ENCODE results near the gene OSBPL3. TPM values are rescaled to one million over a fixed set of nuclear protein-coding genes. Genes with fewer than 3 reads are reported as not detected.

Gene OSBPL3
- total and polyA plus RNA-seq, 4 donors = 0.28 to 3.0 (median 1.1) TPM

DNA sequence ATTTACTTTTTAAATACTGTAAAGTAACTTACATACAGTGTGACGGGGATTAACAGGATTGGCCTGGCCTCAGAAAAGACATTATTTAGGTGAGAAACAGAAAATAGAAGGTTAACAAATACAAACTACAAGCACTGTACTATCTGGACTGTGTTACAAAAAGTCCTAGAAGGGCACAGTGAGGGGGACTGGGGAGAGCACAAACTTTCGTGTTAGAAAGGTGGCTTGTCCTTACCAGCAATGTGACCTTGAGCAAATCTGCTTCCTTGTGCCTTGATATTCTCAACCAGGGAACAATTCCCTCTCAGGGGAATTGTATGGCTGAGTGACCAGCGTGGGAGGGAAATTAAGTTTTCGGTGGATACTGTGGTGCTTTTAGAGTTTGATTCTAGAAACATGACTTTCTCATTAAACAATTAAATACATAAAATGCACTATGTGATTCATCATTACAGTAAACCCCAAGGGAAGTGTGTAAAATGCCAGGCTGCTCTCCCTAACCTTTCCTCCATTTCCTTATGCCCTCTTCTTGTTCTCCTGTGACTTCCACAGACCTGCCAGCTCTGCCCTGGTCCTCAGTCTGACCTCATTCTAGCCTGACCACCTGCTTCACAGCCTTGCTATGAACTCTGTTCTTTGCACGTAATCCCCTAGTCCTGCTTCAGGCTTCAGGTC, 57.7 kb downstream of the OSBPL3 start:
- Histone ChIP-seq H3K27ac (ENCODE audit: low read depth in 1 of 2, low read length in 2 of 2) (no peak overlapping the region), H3K4me1 (ENCODE audit: control insufficient read depth in 4 of 4, insufficient read depth in 4 of 4, low read length in 3 of 4) (no peaks in the 10 kb centered on the region), H3K27me3 (ENCODE audit: control insufficient read depth in 4 of 4, insufficient read depth in 4 of 4, low read length in 3 of 4) (peaks cover 0 to 3% (median 0%) of the 10 kb centered on the region in 4 donors), H3K4me3 (ENCODE audit: low read depth in 1 of 3, low read length in 3 of 3) (no peak overlapping the region), H3K9me3 (ENCODE audit: control insufficient read depth in 4 of 4, low read length in 3 of 4) (no peaks in the 10 kb centered on the region), H3K36me3 (ENCODE audit: control insufficient read depth in 4 of 4, insufficient read depth in 3 of 4, low read depth in 1 of 4, low read length in 3 of 4) (no peaks in the 10 kb centered on the region), H3K9ac (ENCODE audit: low read depth in 1 of 2, low read length in 2 of 2) (no peak overlapping the region)
- WGBS = 91% methylated on average over 5 of the region's 5 CpGs
- TF ChIP-seq GABPA (IDR thresholded peaks at IDR 0.05 in 1 of 2, conservative IDR thresholded peaks at IDR 0.05 in 1 of 2) = no peak
- no peak for TF ChIP-seq RXRA (IDR thresholded peaks at IDR 0.05)
- TF ChIP-seq SP1 (IDR thresholded peaks at IDR 0.05) = no peak
- no peak for TF ChIP-seq JUND (IDR thresholded peaks at IDR 0.05)
- no peak for DNase-seq (ENCODE audit: low spot score)

DNA sequence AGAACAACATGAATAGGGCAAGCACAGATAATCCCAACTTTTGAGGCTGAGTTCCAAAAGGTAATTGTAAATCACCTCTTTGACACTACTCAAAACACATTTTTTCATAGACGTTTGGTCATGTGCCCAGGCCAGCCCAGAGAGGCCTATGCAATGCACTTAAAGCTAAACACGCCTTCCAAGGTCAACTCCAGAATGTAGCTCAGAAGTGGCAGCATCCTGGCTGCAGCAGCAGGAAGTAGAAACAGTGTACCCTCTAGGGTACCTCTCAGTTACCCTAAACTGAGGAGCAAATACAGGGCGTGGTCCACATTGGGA, 58.7 kb downstream of the OSBPL3 start:
- no peak overlapping the region for H3K9ac ChIP-seq (ENCODE audit: low read depth in 1 of 2, low read length in 2 of 2)
- no peaks in the 10 kb centered on the region for H3K36me3 ChIP-seq (ENCODE audit: control insufficient read depth in 4 of 4, insufficient read depth in 3 of 4, low read depth in 1 of 4, low read length in 3 of 4)
- TF ChIP-seq JUND (IDR thresholded peaks at IDR 0.05) (no peak), SP1 (IDR thresholded peaks at IDR 0.05) (no peak), RXRA (IDR thresholded peaks at IDR 0.05) (no peak), EGR1 (IDR thresholded peaks at IDR 0.05; ENCODE audit: low read depth in 2 of 2) (no peak), FOXA1 (IDR thresholded peaks at IDR 0.05) (no peak), GABPA (IDR thresholded peaks at IDR 0.05 in 1 of 2, conservative IDR thresholded peaks at IDR 0.05 in 1 of 2) (no peak), TAF1 (conservative IDR thresholded peaks at IDR 0.05) (no peak), HNF4G (IDR thresholded peaks at IDR 0.05) (no peak), FOXA2 (IDR thresholded peaks at IDR 0.05) (no peak), NR2F2 (IDR thresholded peaks at IDR 0.05) (no peak), HNF4A (conservative IDR thresholded peaks at IDR 0.05) (no peak), RAD21 (IDR thresholded peaks at IDR 0.05) (no peak), YY1 (IDR thresholded peaks at IDR 0.05) (no peak)
- TF ChIP-seq, protein P1, sequence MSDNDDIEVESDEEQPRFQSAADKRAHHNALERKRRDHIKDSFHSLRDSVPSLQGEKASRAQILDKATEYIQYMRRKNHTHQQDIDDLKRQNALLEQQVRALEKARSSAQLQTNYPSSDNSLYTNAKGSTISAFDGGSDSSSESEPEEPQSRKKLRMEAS (IDR thresholded peaks at IDR 0.05) = no peak
- TF ChIP-seq, protein P2, sequence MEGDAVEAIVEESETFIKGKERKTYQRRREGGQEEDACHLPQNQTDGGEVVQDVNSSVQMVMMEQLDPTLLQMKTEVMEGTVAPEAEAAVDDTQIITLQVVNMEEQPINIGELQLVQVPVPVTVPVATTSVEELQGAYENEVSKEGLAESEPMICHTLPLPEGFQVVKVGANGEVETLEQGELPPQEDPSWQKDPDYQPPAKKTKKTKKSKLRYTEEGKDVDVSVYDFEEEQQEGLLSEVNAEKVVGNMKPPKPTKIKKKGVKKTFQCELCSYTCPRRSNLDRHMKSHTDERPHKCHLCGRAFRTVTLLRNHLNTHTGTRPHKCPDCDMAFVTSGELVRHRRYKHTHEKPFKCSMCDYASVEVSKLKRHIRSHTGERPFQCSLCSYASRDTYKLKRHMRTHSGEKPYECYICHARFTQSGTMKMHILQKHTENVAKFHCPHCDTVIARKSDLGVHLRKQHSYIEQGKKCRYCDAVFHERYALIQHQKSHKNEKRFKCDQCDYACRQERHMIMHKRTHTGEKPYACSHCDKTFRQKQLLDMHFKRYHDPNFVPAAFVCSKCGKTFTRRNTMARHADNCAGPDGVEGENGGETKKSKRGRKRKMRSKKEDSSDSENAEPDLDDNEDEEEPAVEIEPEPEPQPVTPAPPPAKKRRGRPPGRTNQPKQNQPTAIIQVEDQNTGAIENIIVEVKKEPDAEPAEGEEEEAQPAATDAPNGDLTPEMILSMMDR (IDR thresholded peaks at IDR 0.05; ENCODE audit: low read depth, low read length, missing input control) = no peak
- TF ChIP-seq, protein P3, sequence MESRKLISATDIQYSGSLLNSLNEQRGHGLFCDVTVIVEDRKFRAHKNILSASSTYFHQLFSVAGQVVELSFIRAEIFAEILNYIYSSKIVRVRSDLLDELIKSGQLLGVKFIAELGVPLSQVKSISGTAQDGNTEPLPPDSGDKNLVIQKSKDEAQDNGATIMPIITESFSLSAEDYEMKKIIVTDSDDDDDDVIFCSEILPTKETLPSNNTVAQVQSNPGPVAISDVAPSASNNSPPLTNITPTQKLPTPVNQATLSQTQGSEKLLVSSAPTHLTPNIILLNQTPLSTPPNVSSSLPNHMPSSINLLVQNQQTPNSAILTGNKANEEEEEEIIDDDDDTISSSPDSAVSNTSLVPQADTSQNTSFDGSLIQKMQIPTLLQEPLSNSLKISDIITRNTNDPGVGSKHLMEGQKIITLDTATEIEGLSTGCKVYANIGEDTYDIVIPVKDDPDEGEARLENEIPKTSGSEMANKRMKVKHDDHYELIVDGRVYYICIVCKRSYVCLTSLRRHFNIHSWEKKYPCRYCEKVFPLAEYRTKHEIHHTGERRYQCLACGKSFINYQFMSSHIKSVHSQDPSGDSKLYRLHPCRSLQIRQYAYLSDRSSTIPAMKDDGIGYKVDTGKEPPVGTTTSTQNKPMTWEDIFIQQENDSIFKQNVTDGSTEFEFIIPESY (IDR thresholded peaks at IDR 0.05) = no peak
- TF ChIP-seq, protein P4, sequence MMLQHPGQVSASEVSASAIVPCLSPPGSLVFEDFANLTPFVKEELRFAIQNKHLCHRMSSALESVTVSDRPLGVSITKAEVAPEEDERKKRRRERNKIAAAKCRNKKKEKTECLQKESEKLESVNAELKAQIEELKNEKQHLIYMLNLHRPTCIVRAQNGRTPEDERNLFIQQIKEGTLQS (IDR thresholded peaks at IDR 0.05) = no peak
- TF ChIP-seq, protein P5, sequence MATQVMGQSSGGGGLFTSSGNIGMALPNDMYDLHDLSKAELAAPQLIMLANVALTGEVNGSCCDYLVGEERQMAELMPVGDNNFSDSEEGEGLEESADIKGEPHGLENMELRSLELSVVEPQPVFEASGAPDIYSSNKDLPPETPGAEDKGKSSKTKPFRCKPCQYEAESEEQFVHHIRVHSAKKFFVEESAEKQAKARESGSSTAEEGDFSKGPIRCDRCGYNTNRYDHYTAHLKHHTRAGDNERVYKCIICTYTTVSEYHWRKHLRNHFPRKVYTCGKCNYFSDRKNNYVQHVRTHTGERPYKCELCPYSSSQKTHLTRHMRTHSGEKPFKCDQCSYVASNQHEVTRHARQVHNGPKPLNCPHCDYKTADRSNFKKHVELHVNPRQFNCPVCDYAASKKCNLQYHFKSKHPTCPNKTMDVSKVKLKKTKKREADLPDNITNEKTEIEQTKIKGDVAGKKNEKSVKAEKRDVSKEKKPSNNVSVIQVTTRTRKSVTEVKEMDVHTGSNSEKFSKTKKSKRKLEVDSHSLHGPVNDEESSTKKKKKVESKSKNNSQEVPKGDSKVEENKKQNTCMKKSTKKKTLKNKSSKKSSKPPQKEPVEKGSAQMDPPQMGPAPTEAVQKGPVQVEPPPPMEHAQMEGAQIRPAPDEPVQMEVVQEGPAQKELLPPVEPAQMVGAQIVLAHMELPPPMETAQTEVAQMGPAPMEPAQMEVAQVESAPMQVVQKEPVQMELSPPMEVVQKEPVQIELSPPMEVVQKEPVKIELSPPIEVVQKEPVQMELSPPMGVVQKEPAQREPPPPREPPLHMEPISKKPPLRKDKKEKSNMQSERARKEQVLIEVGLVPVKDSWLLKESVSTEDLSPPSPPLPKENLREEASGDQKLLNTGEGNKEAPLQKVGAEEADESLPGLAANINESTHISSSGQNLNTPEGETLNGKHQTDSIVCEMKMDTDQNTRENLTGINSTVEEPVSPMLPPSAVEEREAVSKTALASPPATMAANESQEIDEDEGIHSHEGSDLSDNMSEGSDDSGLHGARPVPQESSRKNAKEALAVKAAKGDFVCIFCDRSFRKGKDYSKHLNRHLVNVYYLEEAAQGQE (IDR thresholded peaks at IDR 0.05) = no peak
- WGBS = 72% methylated on average over 3 of the region's 3 CpGs
- DNase-seq (ENCODE audit: low spot score) = no peak
- no peaks in the 10 kb centered on the region for H3K9me3 ChIP-seq (ENCODE audit: control insufficient read depth in 4 of 4, low read length in 3 of 4)
- no peak overlapping the region for H3K27ac ChIP-seq (ENCODE audit: low read depth in 1 of 2, low read length in 2 of 2)
- no peak overlapping the region for H3K4me3 ChIP-seq (ENCODE audit: low read depth in 1 of 3, low read length in 3 of 3)
- peaks cover 0 to 3% (median 0%) of the 10 kb centered on the region in 4 donors for H3K27me3 ChIP-seq (ENCODE audit: control insufficient read depth in 4 of 4, insufficient read depth in 4 of 4, low read length in 3 of 4)
- H3K4me1 ChIP-seq (ENCODE audit: control insufficient read depth in 4 of 4, insufficient read depth in 4 of 4, low read length in 3 of 4) = no peaks in the 10 kb centered on the region

Measured in liver (tissue), 9 donors.